GM18508 (cell line): Measurements from ENCODE around the gene ARGLU1.

Experiments used
- ATAC-seq: cut with Tn5 transposase; IDR thresholded peaks from one replicate; pipeline ENCODE4 v1.9.1; 2021; ENCODE audit warnings: moderate number of reproducible peaks; ENCODE audit not compliant: insufficient read depth, unreplicated experiment

The ARGLU1 gene

DNA sequence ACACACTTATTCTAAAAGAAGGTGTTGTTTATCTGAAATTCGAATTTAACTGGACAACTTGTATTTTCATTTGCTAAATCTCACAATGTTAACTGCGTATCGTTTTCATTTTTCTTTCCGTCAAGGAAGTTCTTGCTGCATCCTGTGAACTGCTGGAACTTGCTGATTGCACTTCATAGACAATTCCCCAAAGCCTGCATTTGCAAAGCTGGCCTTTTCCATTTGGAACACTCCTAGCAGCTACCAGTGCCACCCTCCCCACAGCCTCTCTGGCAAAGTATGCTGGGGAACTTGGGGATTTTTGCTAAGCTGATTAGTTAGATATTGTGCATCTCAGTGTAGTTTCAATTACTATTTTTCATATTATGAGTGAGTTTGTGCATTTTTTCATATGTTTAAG lies 20.4 kb upstream of the ARGLU1 start:
- ATAC-seq, result no peak

DNA sequence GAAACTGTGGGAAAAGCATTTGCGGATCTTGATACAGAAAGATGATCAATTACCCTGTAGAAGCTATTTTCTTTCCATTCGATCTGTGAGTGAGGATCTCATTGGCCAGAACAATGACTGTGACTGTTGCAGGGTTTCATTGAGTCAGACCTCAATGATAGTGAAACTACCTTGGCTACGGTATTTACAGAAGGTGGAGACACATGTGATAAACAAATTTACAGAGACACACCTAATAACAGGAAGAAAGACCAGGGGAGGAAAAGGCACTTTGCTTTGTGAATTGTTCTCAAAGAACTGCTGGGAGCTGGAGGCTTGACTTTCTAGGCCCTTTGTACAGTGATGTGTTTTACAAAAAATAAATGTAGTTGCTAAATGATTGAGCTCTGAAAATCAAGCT lies 19.9 kb upstream of the ARGLU1 start:
- no peak for ATAC-seq

DNA sequence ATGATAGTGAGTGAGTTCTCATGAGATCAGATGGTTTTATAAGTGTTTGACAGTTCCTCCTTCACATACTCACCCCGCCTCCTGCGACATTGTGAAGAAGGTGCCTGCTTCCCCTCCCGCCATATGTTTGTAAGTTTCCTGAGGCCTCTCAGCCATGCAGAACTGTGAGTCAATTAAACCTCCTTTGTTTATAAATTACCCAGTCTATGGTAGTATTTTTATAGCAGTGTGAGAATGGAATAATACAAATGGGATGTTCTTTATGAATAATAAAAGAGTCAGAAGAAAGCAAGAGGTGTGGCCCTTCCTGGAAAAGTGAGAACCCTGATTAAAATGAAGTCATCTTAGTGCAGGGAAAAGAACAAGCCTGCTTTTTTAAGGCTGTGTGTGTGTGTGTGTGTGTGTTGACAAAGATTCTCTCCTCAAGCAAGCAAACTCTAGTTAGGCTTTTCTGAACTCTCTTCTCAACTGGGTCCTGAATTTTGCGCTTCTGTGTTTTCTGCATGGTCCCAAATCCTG lies 18.8 kb upstream of the ARGLU1 start:
- no peak for ATAC-seq

DNA sequence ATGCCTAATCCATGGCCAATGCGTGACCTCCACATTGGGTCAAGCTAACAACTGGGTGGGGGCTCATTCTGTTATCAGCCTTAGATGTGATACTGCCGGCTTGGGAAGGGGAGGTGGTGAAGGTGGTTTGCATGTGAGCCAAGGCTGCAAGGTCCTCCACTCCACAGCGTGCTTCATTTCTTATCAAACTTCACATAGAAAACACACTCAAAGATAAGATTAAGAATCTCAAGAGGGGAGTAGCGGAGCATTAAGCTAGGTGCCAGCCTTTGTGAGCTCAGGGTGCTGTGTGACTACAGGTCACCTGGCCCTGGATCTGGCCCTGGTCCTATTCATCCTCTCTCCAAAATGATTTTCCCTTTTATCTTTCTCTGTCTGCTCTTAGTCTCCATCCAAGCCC lies 13.3 kb upstream of the ARGLU1 start:
- ATAC-seq, result no peak

DNA sequence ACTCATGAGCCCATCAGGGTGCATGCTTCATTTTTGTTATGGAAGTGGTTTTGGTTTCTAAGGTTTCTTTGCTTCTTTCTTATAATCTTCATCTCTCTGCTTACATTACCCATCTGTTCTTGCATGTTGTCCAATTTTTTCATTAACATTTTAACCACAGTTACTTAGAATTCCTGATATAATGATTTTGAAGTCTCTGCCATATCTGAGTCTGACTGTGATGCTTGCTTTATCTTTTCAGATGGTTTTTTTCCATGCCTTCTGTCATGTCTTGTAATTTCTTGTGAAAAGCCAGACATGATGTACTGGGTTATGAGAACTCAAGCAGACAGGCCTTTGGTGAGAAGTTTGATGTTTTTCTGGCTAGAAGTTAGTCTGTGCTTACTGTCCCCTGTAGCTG lies 8.0 kb upstream of the ARGLU1 start:
- no peak for ATAC-seq

DNA sequence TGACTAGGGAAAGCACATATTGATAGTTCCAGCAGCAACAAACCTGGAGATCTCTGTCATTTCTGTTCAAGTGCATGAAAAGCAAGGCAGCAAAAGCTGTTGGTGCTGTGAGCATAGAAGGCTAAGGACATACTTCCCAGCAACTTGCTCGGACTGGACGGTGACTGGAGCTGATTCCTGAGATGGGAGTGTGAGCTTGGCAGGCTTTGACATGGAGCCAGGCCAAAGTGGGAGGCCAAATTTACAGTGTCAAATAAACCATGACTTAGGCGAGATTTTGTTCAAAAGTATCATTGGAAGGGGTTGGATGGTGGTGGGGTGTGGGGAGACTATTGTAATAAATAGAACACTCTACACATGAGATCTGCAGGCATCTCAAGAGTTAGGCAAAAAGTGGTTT lies 5.9 kb upstream of the ARGLU1 start:
- ATAC-seq, result no peak

DNA sequence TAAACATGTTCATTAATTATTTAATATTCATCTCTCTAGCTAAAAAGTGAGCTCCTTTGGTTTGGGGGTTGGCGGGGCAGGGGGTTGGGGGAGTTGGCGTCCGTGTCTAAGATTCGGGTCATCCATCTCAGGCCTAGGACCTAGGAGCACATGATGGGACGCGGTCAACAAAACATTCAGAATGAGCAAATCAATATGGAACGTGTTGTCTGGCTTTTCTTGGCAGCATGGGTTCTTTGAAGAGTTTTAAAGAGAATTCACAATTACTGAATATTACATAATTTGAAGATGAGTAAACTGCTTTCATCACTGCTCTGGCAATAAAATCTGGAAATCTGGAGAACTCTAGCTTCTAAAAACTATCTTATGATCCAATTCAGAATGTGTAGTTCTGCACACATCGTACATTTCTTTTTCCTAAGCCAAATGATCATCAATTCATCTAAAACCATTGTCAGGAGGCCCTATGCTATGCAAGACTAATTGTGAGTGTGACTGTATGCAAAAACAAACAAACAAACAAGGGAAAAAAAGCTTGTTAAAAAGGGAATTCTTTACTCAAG lies 5.4 kb upstream of the ARGLU1 start:
- ATAC-seq, result no peak

DNA sequence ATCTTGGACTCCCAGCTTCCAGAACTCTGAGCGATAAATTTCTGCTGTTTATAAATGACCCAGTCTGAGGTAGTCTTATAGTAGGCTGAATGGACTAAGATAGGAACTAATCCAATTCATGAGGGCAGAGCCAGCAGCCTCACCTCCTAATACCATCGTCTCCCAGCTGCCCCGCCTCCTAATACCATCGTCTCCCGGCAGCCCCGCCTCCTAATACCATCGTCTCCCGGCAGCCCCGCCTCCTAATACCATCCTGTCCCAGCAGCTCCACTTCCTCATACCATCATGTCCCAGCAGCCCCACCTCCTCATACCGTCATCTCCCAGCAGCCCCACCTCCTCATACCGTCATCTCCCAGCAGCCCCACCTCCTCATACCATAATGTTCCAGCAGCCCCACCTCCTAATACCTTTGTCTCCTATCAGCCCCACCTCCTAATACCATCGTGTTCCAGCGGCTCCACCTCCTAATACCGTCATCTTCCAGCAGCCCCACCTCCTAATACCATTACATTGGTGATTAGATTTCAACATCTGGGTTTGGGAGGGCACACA lies 2.4 kb upstream of the ARGLU1 start:
- no peak for ATAC-seq

DNA sequence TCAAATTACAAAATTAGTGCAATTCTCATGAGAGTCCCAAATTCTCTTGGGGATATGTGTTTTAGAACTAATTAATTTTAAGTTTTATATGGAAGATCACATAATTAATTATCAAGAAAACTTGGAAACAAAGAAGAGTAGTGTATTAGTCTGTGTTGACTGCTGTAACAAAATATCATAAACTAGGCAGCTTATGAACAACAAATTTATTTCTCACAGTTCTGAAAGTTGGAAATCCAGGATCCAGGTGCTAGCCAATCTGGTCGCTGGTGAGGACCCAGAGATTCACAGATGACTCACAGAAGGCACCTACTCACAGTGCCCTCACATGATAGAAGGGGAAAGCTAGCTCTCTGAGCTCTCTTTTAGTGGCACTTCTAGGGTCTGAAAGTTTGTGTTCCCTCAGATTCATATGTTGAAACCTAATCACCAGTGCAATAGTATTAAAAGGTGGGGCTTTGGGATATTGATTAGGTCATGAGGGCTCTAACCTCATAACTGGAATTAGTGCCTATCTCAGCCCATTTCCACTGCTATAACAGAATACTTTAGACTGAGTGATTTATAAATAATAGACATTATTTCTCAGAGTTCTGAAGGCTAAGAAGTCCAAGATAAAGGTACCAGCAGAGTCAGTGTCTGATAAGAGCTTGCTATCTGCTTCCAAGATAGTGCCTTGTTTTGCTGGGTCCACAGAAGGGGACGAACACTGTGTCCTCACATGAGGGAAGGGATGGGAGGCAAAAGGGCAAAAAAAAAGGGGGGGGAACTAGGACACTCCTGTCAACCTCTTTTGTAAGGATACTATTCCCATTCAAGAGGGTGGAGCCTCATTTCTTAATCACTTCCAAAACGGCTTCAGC lies 1.5 kb upstream of the ARGLU1 start:
- no peak for ATAC-seq

DNA sequence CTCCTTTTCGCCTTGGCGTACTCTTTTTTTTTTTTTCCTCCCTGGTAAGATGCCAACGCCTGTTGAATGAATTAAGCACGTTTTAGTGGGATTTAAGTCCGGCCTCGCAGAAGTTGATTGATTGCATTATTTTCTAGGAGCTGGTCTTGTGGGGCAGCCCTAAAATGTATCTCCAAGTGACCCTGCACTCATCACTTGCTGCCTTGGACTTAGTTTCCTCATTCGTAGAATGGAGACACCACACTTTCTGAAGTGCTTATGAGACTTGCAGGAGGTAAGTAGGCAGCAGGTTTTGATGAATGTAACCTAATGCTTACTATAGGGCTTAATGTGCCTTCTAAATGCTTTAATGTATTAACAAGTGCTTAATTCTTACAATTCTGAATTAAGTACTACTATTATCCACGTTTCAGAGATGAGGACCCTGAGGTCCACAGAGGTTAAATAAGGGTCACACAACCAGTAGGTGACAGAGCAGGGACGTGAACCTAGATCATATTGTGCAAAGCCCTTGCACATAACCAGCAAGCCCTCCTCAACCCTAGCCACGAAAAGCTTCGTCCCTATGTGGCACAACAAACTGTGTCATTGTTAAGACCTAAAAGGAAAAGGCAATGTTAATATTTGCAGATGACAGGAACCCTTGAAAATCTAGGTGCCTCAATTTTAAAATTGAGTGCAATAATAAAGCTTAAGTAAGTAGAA lies 514 bp upstream of the ARGLU1 start:
- peak; percentile 37 for ATAC-seq

DNA sequence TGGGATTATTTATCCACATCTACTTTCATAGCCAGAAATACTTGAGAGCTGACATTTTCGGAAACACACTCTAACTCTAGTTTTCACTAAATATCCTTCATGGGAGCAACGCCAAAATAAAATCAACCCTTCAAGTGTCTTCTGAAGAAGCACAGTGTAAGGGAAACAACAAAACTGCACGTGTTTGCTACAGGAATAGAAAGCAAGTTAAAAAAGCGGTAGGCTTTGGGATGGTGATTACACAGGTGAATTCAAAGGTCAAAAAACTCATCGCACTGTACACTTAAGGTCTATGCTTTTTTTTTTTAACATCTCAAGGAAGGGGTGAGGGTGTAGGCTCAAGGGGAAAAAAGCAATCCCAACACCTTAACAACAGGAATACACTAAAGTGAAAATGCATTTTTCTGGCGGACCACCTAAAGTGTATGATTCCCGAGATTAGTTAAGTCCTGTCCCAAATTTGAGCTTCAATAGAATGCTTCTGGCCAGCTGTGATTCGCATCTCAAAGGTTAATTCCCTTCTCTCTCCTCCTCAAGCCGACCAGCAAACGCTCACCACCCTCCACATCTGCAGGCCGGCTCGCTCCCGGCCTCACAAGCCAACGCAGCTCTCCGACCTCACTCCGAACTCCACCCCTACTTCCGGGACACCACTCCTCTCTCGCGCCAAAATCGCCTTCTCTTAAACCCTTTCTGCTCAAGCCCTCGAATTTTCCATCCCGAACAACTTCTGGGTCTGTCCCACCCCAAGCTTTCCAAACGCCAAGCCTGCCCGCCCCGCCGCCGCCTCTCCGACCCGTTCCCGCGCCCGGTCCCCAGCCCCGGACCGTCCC lies 1.1 kb downstream of the ARGLU1 start:
- ATAC-seq, result peak; percentile 36

DNA sequence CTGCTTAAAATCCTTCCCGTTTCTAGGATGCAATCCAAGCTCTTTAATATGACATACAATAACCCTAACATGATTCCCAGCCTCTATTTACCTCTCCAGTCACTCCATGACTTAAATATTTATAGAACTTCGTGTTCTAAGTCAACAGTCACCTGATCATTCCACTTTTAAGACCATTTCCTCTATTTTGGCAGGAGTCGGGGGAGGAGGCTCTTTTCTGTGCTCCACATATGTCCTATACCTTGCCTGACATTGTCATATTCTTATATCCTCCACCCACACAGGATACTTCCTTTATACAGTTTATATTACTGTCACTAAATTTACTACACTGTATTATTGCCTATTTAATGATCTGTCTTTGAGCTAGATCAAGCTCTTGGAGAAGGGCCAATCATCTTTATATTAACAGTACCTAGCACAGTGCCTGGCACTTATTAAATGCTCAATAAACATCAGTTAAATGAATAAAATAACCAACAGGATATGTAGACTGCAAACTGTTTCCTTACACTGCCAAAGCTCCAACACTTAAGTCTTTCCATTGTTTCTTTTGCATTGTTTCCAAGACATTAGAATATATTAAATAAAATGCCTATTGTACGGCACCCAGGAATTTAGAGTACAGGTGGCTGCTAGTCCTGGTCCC lies 2.7 kb downstream of the ARGLU1 start:
- no peak for ATAC-seq

DNA sequence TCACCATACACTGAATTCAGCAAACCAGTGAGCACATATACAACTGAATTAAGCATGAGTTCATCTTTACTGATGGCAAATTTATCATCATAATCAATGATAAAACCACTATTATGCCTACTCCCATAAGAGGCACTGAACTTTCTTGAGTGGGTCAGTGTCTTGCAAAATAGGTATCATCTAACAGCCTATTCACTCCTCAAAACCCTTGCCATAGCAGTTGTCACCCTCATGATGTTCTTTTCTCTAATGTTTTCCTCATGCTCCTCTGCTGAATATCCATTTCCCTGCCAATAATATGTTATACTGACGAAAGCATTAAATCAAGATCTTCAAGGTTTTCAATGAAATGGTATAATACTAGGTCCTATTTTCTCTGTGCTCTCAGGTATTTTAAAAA lies 5.6 kb downstream of the ARGLU1 start:
- no peak for ATAC-seq

DNA sequence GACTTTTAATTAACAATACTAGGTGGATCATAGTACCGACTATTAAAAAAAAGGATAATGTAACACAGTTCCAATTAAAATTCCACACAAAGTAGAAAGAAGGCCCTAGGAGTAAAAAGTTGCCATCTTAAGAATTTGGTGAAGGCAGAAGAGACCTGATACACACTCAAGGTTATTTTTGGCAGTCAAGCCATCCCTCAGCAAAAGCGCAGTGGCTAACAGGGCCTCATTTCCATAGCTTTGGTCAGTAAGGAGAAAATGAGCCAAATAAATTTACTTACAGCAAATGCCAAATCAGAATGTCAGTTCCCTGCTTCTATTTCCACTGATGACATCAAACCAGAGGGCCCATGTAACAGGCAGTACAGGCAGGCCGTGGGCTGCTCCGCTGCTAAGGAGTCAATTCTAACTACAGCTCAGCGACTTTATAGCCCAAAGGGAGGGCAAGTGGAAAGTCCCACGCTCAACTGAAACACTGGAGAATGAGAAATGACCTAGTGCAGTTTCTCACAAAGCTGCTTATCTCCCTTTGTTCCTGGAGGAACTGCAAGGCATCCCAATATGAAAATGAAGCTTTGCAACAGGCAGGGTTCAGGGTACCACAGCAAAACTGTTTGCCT lies 6.3 kb downstream of the ARGLU1 start:
- peak; percentile 73 for ATAC-seq

DNA sequence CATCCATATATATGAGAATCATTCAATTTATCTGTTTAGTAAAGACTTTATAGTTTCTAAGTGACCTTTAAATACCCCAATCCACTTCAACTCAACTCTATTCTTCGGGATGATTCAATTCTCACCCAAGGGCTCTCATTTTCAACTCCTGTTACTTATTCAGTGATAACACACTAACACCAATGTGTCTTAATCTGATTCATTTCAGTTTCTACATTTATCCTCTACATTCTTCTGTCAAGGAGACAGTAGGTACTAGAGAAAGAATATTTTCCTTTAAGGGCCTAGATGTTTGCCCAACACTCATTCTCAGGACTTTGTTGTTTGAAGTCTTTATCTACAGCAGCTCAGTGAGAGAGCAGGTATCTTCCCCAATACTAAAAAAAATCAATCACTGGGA lies 7.1 kb downstream of the ARGLU1 start:
- peak; percentile 42 for ATAC-seq

DNA sequence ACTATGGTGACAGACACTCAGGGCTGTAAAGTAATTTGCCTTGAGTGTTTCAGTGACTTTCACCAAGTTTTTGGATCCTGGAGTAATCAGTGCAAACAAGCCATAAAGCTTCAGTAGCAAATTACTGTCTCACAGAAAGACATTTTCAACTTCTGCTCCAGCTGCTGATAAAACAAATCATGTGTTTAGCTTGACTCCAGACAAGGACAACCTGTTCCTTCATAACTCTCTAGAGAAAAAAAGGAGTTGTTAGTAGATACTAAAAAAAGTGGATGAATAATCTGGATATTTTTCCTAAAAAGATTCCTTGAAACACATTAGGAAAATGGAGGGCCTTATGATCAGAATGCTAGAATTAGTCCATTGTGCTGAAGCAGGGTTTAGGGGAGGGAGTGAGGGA lies 9.4 kb downstream of the ARGLU1 start:
- no peak for ATAC-seq

DNA sequence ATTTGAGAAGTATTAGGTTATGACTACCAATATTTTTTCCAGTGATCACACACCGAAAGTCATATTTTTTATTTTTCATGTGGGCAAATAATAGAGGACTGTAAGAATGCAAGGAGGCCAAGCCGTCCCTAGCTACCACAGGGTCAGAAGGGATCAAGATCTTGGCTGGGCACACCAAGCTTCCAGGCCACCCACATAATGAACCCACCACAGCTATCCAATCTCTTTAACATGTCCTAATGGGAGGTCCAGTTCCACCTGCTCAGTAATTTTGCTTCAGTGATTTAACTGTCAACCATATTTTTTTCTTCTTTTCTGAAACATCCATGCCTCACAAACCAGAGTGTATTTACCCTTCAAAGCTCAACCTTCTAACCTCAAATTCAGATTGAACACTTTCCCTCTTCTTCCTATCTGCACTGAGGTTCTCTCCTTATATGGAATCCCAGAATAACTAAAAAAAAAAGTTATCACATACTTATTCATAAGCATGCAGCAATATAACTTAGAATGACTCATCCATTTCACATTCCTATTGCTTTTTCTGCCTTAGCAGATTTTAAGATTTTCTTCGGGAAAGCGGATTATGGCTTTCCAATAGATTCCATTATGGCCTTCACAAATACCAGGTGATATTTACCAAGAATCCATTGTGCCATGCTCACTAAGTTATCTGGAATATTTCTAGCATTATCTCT lies 12.2 kb downstream of the ARGLU1 start:
- ATAC-seq, result no peak

DNA sequence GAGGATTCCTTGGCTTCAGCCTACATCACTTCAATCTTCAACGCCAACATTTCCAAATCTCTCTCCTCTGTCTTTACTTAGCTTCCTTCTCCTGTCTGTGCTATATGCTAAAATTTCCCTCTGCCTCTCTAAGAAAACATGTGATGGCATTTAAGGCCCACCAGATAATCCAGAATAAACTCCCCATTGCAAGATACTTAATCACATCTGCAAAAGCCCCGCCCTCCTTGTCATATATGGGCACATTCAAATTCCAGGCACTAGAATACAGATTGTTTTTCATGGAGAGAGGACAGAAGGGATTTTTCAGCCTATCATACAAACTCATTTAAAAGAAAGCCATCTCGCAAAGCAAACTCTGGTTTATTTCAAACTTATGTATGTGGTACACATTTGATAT lies 16.2 kb downstream of the ARGLU1 start:
- ATAC-seq, result no peak

DNA sequence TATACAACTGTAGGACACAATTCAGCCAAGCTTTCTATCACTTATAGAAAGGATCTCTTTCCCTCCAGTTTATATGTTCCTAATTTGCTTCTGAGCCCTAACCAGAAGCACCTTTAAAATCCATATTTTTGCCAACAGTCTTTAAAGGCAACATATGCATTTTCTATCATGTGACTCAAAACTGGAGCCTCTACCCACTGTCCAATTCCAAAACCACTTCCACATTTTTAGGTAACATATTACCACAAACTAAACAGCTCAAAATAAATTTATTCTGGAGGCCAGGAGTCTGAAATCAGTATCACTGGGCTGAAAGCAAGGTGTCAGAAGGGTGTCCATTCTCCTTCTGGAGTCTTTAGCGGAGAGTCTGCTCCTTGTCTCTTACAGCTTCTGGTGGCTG lies 16.6 kb downstream of the ARGLU1 start:
- no peak for ATAC-seq
